Stimulated activated naive CD8-positive, alpha-beta T cell treated with anti-CD3 and anti-CD28 coated beads, Interleukin-15, amount 100 ng/mL, for 72 hours (primary cell): ENCODE measurements around the gene MREG.
A peak's percentile ranks its signal among the peaks of the same experiment; 100 is the strongest.

Experiments used
- ATAC-seq: fragments of 150-1000 bp; cut with Tn5 transposase; 2 replicates; pipeline ENCODE4 v1.10.0; 2021; ENCODE audit warnings: mild to moderate bottlenecking, moderate library complexity
- DNase-seq, 2 donors: peaks; one replicate each; pipeline ENCODE4 v3.0.0; 2021 to 2022
- H3K27ac Mint-ChIP-seq, 2 donors: one replicate each; pipeline ENCODE4 v1.8.0; 2022; ENCODE audit warnings: mild to moderate bottlenecking in 2 of 2, mixed read lengths in 2 of 2, moderate library complexity in 2 of 2
- H3K27me3 Mint-ChIP-seq: one replicate; pipeline ENCODE4 v1.8.0; 2022; ENCODE audit warnings: mixed read lengths
- H3K4me1 Mint-ChIP-seq: one replicate; pipeline ENCODE4 v1.8.0; 2022; ENCODE audit warnings: mild to moderate bottlenecking, mixed read lengths
- H3K4me3 Mint-ChIP-seq, 2 donors: one replicate each; pipeline ENCODE4 v1.8.0; 2022; ENCODE audit warnings: mild to moderate bottlenecking in 2 of 2, mixed read lengths in 2 of 2, moderate library complexity in 1 of 2
- H3K9me3 Mint-ChIP-seq, 2 donors: one replicate each; pipeline ENCODE4 v1.8.0; 2022; ENCODE audit warnings: mixed read lengths in 2 of 2

Gene MREG, protein sequence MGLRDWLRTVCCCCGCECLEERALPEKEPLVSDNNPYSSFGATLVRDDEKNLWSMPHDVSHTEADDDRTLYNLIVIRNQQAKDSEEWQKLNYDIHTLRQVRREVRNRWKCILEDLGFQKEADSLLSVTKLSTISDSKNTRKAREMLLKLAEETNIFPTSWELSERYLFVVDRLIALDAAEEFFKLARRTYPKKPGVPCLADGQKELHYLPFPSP

DNA sequence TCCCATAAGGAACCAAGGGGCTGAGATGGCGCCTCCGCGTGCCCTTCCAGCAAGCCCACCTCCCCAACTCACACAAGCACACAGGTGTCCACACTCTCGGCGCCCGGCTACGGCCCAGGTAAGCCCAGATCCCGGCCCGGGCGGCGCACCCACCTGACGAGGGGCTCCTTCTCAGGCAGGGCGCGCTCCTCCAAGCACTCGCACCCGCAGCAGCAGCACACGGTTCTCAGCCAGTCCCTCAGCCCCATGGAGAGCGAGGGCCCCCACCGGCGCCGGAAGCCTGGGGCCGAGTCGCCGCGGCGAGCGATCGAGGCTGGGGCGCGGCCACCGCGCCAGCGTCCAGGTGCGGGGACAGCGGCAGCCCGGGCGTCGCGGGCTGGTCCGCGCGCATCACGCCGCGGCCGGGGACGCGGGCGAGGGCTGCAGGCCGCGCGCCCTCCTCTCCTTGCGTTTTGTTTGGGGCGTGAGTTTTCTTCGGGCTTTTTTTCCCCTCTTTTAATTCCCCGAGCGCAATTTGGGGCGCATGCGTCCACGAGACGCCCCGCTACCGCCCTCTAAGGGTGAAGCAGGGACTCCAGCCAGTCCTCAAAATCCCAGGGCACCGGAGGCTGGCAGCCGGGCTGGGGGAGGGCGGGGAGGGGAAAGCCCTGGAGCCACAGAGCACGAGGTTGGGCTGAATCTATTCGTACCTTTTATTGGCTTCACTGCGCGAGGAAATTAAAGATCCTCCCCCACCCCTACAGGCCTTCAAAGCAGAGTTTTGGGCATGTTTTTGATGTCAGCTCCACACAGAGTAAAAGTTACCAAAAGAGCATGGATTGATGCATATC, at the start of gene MREG:
TSS of gene MREG (minus strand) at position 472 of the 830 bp plus-strand sequence. CDS start at position 248, 224 bp downstream.
- Mint-ChIP-seq H3K4me3 (peak within 1 kb of the TSS; percentile 92 to 98), H3K27me3 (no peaks in the 10 kb centered on the region), H3K9me3 (no peaks in the 10 kb centered on the region), H3K27ac (peak within 1 kb of the TSS; percentile 92 to 95), H3K4me1 (peaks cover 57% of the 10 kb centered on the region)
- DNase-seq = peak; percentile 82 to 88
- peak; percentile 82 for ATAC-seq

DNA sequence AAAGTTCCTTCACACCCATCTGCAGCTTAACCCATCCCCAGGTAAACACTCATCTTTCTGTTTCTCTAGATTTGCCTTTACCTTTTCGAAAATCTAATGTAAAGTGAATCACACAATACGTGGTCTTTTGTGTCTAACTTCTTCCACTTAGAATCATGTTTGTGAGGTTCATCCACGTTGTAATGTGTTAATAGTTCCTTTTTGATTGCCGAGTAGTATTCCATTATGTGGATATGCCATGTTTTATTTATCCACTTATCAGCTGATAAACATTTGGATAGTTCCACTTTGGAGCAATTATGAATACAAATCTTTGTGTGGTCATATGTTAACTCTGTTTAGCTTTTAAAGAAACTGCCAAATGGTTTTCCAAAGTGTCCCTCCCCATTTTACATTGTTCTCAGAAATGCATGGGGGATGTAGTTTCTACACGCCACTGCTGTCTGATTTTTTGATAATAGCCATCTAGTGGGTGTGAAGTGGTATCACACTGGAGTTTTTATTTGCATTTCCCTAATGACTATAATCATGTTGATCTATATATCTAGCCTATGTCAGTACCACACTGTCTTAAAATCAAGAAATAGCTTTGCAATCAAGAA, 46.0 kb upstream of the MREG start:
- no peak overlapping the region for H3K4me3 Mint-ChIP-seq

DNA sequence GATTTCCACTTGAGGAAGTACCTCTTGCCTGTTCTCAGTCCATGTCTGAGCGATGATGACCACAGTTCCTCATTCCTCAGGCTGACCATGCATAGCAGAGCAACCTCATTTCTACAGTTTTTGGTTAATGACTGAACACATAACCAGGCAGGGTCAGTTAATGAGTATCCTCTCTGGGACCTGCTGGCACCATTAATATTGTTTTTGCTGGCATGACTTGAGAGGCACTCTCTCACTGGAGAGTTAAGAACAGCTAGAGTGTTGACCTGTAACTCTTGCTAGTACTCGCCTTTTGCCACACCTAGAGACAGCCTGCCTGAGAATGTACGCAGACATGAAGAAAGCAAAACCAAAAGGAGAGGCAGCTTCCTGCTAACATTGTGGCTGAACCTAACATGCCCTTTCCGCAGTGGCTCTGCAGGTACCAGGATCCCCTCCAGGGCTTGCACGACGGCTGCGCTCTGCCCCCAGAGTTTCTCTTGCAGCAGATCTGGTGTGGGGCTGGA, 44.4 kb upstream of the MREG start:
- H3K9me3 Mint-ChIP-seq = no peaks in the 10 kb centered on the region
- H3K4me3 Mint-ChIP-seq = peak overlapping the region; percentile 76 to 82
- H3K27me3 Mint-ChIP-seq = no peaks in the 10 kb centered on the region
- DNase-seq (peak; percentile 53 to 67), ATAC-seq (peak; percentile 97)
- peak overlapping the region; percentile 94 to 97 for H3K27ac Mint-ChIP-seq
- H3K4me1 Mint-ChIP-seq = peaks cover 26% of the 10 kb centered on the region

More for the DNA sequence above, 46.0 kb upstream of the MREG start:
- ATAC-seq (no peak), DNase-seq (no peak)
- Mint-ChIP-seq H3K9me3 (no peaks in the 10 kb centered on the region), H3K27me3 (no peaks in the 10 kb centered on the region), H3K27ac (no peak overlapping the region), H3K4me1 (peaks cover 26% of the 10 kb centered on the region)

DNA sequence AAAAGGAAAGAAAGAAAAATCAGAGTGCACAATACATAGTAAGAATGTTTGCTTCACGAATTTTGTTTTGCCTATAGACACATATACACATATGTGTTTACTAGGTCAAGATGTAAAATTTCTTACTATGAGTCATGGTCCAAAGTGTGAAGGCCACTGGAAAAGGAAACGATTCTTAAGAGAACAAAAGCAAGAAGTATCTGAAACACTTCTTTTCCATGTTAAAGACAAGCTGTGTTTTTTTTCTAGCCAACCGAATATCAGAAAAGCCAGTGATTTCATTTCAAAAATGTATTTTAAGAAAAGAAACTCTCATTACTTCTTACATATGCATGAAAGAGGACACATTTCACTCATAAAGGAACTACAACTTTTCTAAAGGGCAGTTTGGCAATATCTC, 43.4 kb upstream of the MREG start:
- H3K9me3 Mint-ChIP-seq = no peaks in the 10 kb centered on the region
- ATAC-seq (no peak), DNase-seq (no peak)
- no peak overlapping the region for H3K27ac Mint-ChIP-seq
- H3K27me3 Mint-ChIP-seq = no peaks in the 10 kb centered on the region
- peaks cover 26% of the 10 kb centered on the region for H3K4me1 Mint-ChIP-seq
- no peak overlapping the region for H3K4me3 Mint-ChIP-seq

DNA sequence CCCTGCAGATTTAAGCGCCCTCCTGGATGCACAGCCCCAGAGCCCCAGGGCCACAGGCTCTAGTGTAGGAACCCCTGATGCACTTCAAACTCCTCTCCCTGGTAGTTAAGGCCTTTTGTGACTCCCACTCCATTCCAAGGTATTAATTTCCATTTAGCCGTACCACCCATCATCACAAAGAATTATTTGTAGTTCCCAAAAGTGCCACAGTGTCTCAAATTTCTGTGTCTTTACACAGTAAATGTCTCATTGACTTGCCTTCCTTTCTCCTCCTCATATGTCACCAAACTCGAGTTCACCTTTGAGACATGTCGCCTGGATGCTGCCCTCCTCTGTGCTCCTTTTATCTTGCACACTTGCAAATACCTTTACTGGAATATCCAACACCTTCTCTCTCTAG, 42.3 kb upstream of the MREG start:
- DNase-seq (no peak), ATAC-seq (no peak)
- Mint-ChIP-seq H3K27ac (no peak overlapping the region), H3K4me3 (no peak overlapping the region), H3K4me1 (peaks cover 26% of the 10 kb centered on the region), H3K27me3 (no peaks in the 10 kb centered on the region), H3K9me3 (no peaks in the 10 kb centered on the region)

DNA sequence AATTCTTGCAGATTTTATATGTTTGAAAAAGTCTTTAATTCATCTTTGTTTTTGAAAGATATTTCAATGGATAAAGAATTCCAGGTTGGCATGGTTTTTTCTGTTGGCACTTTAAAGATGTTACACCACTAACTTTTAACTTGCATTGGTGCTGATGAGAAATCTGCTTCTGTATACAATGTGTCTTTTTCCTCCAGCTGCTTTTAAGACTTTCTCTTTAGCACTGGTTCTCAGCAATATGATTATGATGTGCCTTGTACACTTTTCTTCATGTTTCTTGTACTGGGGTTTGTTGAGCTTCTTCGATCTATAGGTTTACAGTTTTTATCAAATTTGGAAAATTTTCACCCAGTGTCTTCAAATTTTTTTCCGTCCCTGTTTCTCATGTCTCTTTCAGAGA, 39.1 kb upstream of the MREG start:
- Mint-ChIP-seq H3K9me3 (no peaks in the 10 kb centered on the region), H3K27me3 (no peaks in the 10 kb centered on the region), H3K4me3 (no peak overlapping the region), H3K4me1 (peaks cover 10% of the 10 kb centered on the region), H3K27ac (no peak overlapping the region)
- ATAC-seq = no peak
- DNase-seq = no peak

DNA sequence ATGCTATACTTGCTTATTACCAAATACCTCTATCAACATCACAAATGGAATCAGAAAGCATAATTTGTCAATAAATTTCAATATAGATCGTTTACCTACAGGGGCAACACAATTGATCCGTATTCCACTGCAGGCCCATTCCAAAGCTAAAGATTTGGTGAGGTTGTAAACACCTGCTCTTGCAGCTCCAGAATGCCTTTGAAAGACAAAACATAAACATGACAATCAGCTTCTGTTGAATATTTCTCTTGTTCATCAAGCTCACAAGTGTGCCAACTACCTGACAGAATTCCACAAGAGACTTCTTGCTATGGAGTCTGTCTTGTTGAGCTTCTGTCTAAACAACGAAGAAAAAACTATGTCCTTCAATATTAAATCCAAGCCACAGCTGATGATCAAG, 38.0 kb upstream of the MREG start:
- H3K27ac Mint-ChIP-seq = no peak overlapping the region
- H3K9me3 Mint-ChIP-seq = no peaks in the 10 kb centered on the region
- ATAC-seq (no peak), DNase-seq (no peak)
- no peaks in the 10 kb centered on the region for H3K27me3 Mint-ChIP-seq
- no peak overlapping the region for H3K4me3 Mint-ChIP-seq
- H3K4me1 Mint-ChIP-seq = no peaks in the 10 kb centered on the region

DNA sequence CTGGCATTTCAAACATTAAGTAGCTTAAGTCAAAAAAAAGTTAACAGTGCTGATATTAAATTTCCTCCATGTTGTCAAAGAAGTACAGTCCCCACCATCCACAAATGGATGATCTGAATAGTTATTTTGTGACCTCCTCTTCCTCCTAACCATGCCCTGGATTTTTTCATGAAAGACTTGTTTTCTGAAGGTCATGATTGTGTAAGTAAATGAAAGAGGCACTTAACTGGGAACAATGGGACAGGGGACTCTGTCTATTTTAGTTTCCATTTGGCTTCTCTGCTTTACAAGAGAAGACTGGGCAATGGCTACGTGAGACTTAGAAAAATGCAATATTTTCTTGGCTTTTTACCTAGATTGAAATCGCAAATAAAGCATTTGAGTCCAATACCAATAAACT, 36.1 kb upstream of the MREG start:
- Mint-ChIP-seq H3K4me1 (peaks cover 8% of the 10 kb centered on the region), H3K27me3 (no peaks in the 10 kb centered on the region), H3K9me3 (no peaks in the 10 kb centered on the region), H3K27ac (no peak overlapping the region), H3K4me3 (no peak overlapping the region)
- no peak for ATAC-seq
- DNase-seq = no peak

DNA sequence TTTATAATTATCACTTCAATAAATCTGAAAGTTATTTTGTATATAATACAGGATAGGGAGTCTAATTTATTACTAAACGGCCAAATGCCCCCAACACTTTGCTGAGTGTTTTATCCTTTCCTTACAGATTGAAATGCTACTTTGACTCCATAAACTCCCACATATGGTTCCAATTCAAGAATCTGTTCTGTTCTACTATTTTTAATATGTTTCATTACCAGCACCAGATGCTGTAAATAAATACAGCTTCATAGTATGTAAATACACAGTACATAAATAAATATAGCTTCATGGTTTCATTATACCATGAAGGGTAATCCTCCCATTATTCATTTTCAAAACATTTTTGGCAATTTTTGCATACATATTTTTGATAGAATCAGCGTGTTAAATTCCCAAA, 34.0 kb upstream of the MREG start:
- Mint-ChIP-seq H3K9me3 (no peaks in the 10 kb centered on the region), H3K4me1 (peaks cover 8% of the 10 kb centered on the region), H3K27me3 (no peaks in the 10 kb centered on the region), H3K27ac (no peak overlapping the region), H3K4me3 (no peak overlapping the region)
- no peak for ATAC-seq
- no peak for DNase-seq

DNA sequence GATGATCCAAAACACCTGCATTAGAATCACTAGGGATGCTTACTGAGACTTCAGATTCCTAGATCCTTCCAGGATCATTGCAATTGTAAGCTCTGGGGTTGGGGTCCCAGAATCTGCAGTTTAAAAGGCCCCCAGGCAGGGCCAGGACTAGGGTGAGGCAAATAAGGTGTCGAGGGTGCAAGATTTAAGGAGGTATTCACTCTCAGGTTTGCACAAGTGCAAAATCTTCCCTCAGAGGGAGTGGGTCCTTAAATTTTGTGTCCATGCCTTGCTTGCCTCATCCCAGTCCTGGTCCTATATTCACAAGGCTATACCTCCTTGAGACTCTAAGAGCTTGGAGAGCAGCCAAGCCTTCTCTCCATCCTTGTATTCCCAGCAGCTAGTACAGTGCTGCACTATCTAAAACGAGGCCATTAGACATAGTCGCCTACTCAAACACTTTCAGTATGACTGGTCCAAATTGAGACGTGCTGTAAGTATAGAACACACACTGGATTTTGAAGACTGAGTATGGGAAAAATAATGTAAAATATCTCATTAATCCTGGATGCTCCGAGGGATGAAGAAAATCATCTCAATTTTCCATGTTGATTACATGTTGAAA, 31.6 kb upstream of the MREG start:
- Mint-ChIP-seq H3K4me3 (no peak overlapping the region), H3K4me1 (peaks cover 8% of the 10 kb centered on the region), H3K27me3 (no peaks in the 10 kb centered on the region), H3K27ac (peak overlapping the region in 1 of 2 donors; percentile 80), H3K9me3 (no peaks in the 10 kb centered on the region)
- ATAC-seq (no peak), DNase-seq (no peak)

DNA sequence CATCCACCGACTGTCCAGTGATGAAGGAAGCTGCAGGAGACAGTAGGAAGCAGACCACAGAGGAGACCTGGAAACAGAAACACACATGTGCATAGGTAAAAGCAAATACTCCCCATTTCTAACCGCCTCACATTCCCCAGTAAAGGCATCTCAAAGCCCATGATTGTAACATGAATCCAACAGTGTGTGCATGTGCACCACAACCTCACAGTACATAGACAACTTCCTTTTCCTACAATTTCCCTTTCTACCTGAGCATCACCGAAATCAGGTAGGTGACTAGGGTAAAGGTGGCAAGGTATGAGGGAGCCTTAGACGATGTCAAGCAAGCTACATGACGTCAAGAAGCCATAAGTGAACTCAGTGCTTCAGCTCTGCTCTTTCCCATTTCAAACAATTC, 30.6 kb upstream of the MREG start:
- DNase-seq = no peak
- Mint-ChIP-seq H3K27ac (no peak overlapping the region), H3K27me3 (no peaks in the 10 kb centered on the region), H3K4me3 (no peak overlapping the region), H3K9me3 (no peaks in the 10 kb centered on the region), H3K4me1 (peaks cover 8% of the 10 kb centered on the region)
- ATAC-seq = no peak

DNA sequence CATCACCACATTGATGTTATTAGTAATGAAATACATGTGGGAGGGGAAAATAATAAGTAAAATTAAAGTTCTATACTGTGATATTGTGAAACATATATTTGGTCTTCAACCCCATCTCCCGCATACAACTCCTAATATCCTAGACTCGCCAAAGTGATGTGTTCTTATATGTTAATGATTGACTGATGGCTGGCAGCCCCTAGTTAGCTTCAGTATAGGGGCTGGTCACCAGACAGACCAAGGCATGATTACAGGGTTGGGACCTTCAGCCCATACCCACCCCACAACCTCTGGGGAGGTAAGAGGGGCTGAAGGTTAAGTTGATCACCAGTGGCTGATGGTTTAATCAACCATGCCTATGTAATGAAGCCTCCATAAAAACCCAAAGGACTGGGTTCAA, 28.1 kb upstream of the MREG start:
- Mint-ChIP-seq H3K9me3 (no peaks in the 10 kb centered on the region), H3K4me3 (no peak overlapping the region), H3K27me3 (no peaks in the 10 kb centered on the region), H3K4me1 (peaks cover 8% of the 10 kb centered on the region), H3K27ac (no peak overlapping the region)
- ATAC-seq = no peak
- no peak for DNase-seq

DNA sequence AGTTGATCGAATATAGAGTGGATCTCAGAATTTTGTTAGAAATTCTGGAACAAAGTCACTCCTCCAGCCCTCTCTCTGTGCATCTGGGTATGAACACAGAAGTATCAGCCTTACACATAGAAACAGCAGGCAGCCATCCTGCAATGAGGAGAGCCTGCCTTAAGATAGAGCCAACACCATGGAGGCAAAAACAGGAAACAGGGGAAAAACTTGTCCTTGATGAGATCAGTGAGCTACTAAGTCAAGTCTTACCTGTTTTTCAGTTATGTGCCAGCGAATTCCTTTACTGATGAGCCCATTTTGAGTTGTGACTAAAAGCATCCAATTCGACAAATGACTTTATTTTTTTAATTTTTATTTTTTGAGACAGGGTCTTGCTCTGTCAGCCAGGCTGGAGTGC, 26.6 kb upstream of the MREG start:
- Mint-ChIP-seq H3K4me3 (no peak overlapping the region), H3K27me3 (no peaks in the 10 kb centered on the region), H3K4me1 (peaks cover 2% of the 10 kb centered on the region), H3K9me3 (no peaks in the 10 kb centered on the region), H3K27ac (peak overlapping the region in 1 of 2 donors; percentile 28)
- ATAC-seq (no peak), DNase-seq (no peak)

DNA sequence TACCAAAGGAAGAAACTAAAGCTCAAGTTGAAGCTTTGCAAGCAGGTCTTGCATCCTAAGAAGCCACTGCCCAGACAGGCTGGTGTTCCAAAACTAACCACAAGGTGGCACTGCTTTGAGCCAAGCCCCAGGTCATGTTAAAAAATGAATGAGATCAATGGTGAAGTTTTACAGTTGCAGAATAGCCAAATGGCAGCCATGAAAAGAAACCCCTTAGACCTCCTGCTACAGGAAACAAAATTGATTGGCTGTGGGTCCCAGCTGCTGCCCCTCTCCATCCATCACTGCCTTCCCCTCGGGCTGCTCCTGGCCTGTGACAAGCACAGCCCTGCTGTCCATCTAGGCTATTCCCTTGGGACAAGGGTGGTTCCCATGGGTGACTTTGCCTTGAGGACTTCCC, 20.7 kb upstream of the MREG start:
- Mint-ChIP-seq H3K27ac (no peak overlapping the region), H3K4me1 (peaks cover 50% of the 10 kb centered on the region), H3K27me3 (no peaks in the 10 kb centered on the region), H3K4me3 (no peak overlapping the region), H3K9me3 (no peaks in the 10 kb centered on the region)
- DNase-seq (peak; percentile 75 to 79), ATAC-seq (peak; percentile 54)

DNA sequence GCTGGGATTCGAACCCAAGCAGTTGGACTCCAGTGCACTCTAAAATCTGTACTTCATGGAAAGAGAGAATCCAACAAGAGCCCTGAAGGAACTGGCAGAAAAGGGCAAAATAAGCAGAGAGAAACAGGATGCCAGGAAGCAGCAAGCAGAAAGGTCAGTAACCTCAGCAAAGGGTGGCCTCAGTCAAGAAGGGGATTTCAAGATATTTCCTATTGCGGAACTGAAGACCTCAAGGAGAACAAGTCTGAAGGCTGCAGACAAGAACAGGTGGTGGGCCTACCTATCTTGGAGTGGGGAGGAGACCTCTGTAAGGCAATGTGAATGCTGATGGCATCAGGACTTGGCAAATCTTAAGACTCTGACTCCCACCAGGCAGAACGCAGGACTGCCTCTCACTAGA, 20.1 kb upstream of the MREG start:
- ATAC-seq (no peak), DNase-seq (no peak)
- Mint-ChIP-seq H3K4me1 (peaks cover 50% of the 10 kb centered on the region), H3K4me3 (no peak overlapping the region), H3K9me3 (no peaks in the 10 kb centered on the region), H3K27me3 (no peaks in the 10 kb centered on the region), H3K27ac (no peak overlapping the region)
